ENCODE results near the gene EHF. TPM values are rescaled to one million over a fixed set of nuclear protein-coding genes. Genes with fewer than 3 reads are reported as not detected.

The EHF gene
- total and polyA plus RNA-seq, 9 donors: 0.07 to 2.2 (median 0.12) TPM; not detected in 4

GRCh38 chr11:34633640-34633989 is 12.7 kb downstream of the EHF start:
- DNase-seq: no peak
- Histone ChIP-seq H3K4me3 (ENCODE audit: low read length) (no peak overlapping the region), H3K4me1 (ENCODE audit: control insufficient read depth, insufficient read depth, low read length) (peaks cover 9% of the 10 kb centered on the region), H3K9me3 (replicated peaks; ENCODE audit: control insufficient read depth, low read depth, low read length) (no peaks in the 10 kb centered on the region), H3K27ac (ENCODE audit: low read length) (no peak overlapping the region), H3K27me3 (ENCODE audit: control insufficient read depth, insufficient read depth, low read length) (peaks cover 2% of the 10 kb centered on the region), H3K36me3 (ENCODE audit: control insufficient read depth, insufficient read depth, low read length) (no peaks in the 10 kb centered on the region)

GRCh38 chr11:34633990-34634693 is 13.2 kb downstream of the EHF start:
- H3K36me3 ChIP-seq (ENCODE audit: control insufficient read depth, insufficient read depth, low read length): no peaks in the 10 kb centered on the region
- no peak overlapping the region for H3K4me3 ChIP-seq (ENCODE audit: low read length)
- peak; percentile 45 for DNase-seq
- no peaks in the 10 kb centered on the region for H3K9me3 ChIP-seq (replicated peaks; ENCODE audit: control insufficient read depth, low read depth, low read length)
- H3K27me3 ChIP-seq (ENCODE audit: control insufficient read depth, insufficient read depth, low read length): peaks cover 2% of the 10 kb centered on the region
- 100% methylated on average over 1 of the region's 5 CpGs for WGBS (ENCODE audit: insufficient coverage)
- H3K4me1 ChIP-seq (ENCODE audit: control insufficient read depth, insufficient read depth, low read length): peaks cover 9% of the 10 kb centered on the region
- H3K27ac ChIP-seq (ENCODE audit: low read length): no peak overlapping the region

GRCh38 chr11:34634694-34635062 is 13.8 kb downstream of the EHF start:
- H3K9me3 ChIP-seq (replicated peaks; ENCODE audit: control insufficient read depth, low read depth, low read length): no peaks in the 10 kb centered on the region
- no CpG with 5 or more reads among the region's 2 CpGs for WGBS (ENCODE audit: insufficient coverage)
- no peaks in the 10 kb centered on the region for H3K36me3 ChIP-seq (ENCODE audit: control insufficient read depth, insufficient read depth, low read length)
- peaks cover 9% of the 10 kb centered on the region for H3K4me1 ChIP-seq (ENCODE audit: control insufficient read depth, insufficient read depth, low read length)
- peaks cover 2% of the 10 kb centered on the region for H3K27me3 ChIP-seq (ENCODE audit: control insufficient read depth, insufficient read depth, low read length)
- no peak for DNase-seq
- no peak overlapping the region for H3K4me3 ChIP-seq (ENCODE audit: low read length)
- H3K27ac ChIP-seq (ENCODE audit: low read length): no peak overlapping the region

DNA sequence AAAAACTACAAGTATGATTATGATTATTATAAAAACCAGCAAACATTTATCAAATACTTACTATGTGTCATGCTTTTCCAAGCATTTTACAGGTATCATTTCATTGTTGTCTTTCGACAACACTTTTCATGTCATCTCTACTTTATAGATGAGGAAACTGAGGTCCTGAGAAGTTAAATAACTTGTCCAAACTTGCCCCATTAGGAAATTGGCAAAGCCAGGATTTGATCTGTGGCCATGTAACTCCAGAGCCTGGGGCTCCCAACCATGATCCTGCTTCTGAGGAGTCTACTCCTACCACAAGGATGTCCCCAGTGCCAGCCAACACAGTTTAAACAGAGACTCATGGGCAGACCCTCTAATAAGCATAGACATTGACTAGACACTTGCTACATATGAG is 15.2 kb downstream of the EHF start:
- Histone ChIP-seq H3K9me3 (replicated peaks; ENCODE audit: control insufficient read depth, low read depth, low read length) (no peaks in the 10 kb centered on the region), H3K36me3 (ENCODE audit: control insufficient read depth, insufficient read depth, low read length) (no peaks in the 10 kb centered on the region), H3K4me1 (ENCODE audit: control insufficient read depth, insufficient read depth, low read length) (peaks cover 9% of the 10 kb centered on the region), H3K4me3 (ENCODE audit: low read length) (no peak overlapping the region), H3K27me3 (ENCODE audit: control insufficient read depth, insufficient read depth, low read length) (peaks cover 2% of the 10 kb centered on the region), H3K27ac (ENCODE audit: low read length) (no peak overlapping the region)
- DNase-seq: no peak
- no CpG with 5 or more reads among the region's 1 CpG for WGBS (ENCODE audit: insufficient coverage)

DNA sequence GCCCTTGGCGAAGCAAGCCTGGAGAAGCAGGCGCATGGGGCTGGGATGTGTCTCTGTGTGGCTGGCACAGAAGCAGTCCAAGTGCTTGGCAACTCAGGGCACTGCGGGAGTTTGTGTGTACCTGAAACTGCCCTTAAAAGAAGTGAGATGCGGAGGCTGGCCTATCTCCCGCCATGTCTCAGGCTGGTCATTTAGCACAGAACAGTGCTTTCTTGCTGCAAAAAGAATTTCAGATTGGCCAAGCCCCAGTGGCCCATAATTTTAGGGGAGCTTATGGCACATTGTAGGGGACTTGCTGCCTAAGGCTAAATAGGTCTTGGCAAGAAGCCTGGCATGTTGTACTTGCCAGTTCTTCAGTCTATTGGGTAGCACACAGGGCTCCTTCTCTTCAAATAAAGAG is 16.4 kb downstream of the EHF start:
- Histone ChIP-seq H3K27me3 (ENCODE audit: control insufficient read depth, insufficient read depth, low read length) (peaks cover 2% of the 10 kb centered on the region), H3K9me3 (replicated peaks; ENCODE audit: control insufficient read depth, low read depth, low read length) (no peaks in the 10 kb centered on the region), H3K27ac (ENCODE audit: low read length) (no peak overlapping the region), H3K4me3 (ENCODE audit: low read length) (no peak overlapping the region), H3K4me1 (ENCODE audit: control insufficient read depth, insufficient read depth, low read length) (peaks cover 2% of the 10 kb centered on the region), H3K36me3 (ENCODE audit: control insufficient read depth, insufficient read depth, low read length) (no peaks in the 10 kb centered on the region)
- WGBS (ENCODE audit: insufficient coverage): 91% methylated on average over 5 of the region's 5 CpGs
- DNase-seq: no peak

DNA sequence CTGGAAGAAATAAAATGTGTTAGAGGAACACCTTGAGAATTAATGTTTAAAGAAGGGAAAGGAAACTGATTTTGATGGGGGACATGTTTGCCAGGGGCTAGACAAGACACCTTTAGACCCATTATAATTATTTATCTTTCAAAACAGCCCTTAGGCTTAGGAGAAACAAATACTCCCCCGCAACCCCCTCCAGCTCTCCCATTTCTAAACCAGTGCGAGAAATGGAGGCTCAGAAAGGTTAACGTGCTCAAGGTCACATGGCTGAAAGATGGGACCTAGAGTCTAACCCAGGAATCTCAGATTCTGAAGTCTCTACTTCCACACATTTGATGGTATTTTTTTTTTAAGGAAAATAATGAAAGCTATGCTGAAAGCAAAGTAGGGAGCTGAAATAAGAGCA is 18.0 kb downstream of the EHF start:
- peaks cover 2% of the 10 kb centered on the region for H3K27me3 ChIP-seq (ENCODE audit: control insufficient read depth, insufficient read depth, low read length)
- H3K4me3 ChIP-seq (ENCODE audit: low read length): no peak overlapping the region
- no peak for DNase-seq
- no peaks in the 10 kb centered on the region for H3K9me3 ChIP-seq (replicated peaks; ENCODE audit: control insufficient read depth, low read depth, low read length)
- no peak overlapping the region for H3K27ac ChIP-seq (ENCODE audit: low read length)
- no peaks in the 10 kb centered on the region for H3K4me1 ChIP-seq (ENCODE audit: control insufficient read depth, insufficient read depth, low read length)
- WGBS (ENCODE audit: insufficient coverage): no CpG with 5 or more reads among the region's 3 CpGs
- H3K36me3 ChIP-seq (ENCODE audit: control insufficient read depth, insufficient read depth, low read length): no peaks in the 10 kb centered on the region

DNA sequence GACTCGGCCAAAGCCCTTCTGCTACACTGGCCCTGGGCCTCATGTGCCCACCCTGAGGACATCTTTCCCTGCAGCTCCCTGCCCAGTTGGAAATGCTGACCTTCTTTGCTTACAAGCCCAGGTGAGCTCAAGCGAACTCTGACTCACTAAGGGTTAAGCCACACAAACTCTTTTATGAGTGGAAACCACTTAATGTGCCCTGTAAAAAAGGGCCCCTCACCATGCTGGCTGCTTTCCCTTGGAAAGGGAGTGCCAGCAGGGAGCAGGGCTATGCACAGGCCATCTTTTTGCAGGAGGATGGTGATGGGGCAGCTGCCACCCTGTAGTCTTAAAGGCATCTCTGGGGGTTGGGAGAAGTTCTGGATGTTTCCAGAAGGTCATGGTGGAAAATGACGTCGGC is 18.7 kb downstream of the EHF start:
- DNase-seq: no peak
- no peak overlapping the region for H3K4me3 ChIP-seq (ENCODE audit: low read length)
- peaks cover 2% of the 10 kb centered on the region for H3K27me3 ChIP-seq (ENCODE audit: control insufficient read depth, insufficient read depth, low read length)
- no peaks in the 10 kb centered on the region for H3K9me3 ChIP-seq (replicated peaks; ENCODE audit: control insufficient read depth, low read depth, low read length)
- WGBS (ENCODE audit: insufficient coverage): 71% methylated on average over 2 of the region's 4 CpGs
- H3K4me1 ChIP-seq (ENCODE audit: control insufficient read depth, insufficient read depth, low read length): no peaks in the 10 kb centered on the region
- no peaks in the 10 kb centered on the region for H3K36me3 ChIP-seq (ENCODE audit: control insufficient read depth, insufficient read depth, low read length)
- H3K27ac ChIP-seq (ENCODE audit: low read length): no peak overlapping the region

GRCh38 chr11:34640050-34640923 is 19.4 kb downstream of the EHF start:
- no peaks in the 10 kb centered on the region for H3K9me3 ChIP-seq (replicated peaks; ENCODE audit: control insufficient read depth, low read depth, low read length)
- no peak overlapping the region for H3K27ac ChIP-seq (ENCODE audit: low read length)
- peaks cover 2% of the 10 kb centered on the region for H3K27me3 ChIP-seq (ENCODE audit: control insufficient read depth, insufficient read depth, low read length)
- no peaks in the 10 kb centered on the region for H3K4me1 ChIP-seq (ENCODE audit: control insufficient read depth, insufficient read depth, low read length)
- 45% methylated on average over 3 of the region's 8 CpGs for WGBS (ENCODE audit: insufficient coverage)
- DNase-seq: no peak
- H3K4me3 ChIP-seq (ENCODE audit: low read length): no peak overlapping the region
- H3K36me3 ChIP-seq (ENCODE audit: control insufficient read depth, insufficient read depth, low read length): no peaks in the 10 kb centered on the region

GRCh38 chr11:34640924-34641275 is 20.0 kb downstream of the EHF start:
- no peaks in the 10 kb centered on the region for H3K4me1 ChIP-seq (ENCODE audit: control insufficient read depth, insufficient read depth, low read length)
- no peaks in the 10 kb centered on the region for H3K36me3 ChIP-seq (ENCODE audit: control insufficient read depth, insufficient read depth, low read length)
- H3K27ac ChIP-seq (ENCODE audit: low read length): no peak overlapping the region
- DNase-seq: no peak
- no CpG with 5 or more reads among the region's 2 CpGs for WGBS (ENCODE audit: insufficient coverage)
- no peaks in the 10 kb centered on the region for H3K9me3 ChIP-seq (replicated peaks; ENCODE audit: control insufficient read depth, low read depth, low read length)
- peaks cover 2% of the 10 kb centered on the region for H3K27me3 ChIP-seq (ENCODE audit: control insufficient read depth, insufficient read depth, low read length)
- H3K4me3 ChIP-seq (ENCODE audit: low read length): no peak overlapping the region

DNA sequence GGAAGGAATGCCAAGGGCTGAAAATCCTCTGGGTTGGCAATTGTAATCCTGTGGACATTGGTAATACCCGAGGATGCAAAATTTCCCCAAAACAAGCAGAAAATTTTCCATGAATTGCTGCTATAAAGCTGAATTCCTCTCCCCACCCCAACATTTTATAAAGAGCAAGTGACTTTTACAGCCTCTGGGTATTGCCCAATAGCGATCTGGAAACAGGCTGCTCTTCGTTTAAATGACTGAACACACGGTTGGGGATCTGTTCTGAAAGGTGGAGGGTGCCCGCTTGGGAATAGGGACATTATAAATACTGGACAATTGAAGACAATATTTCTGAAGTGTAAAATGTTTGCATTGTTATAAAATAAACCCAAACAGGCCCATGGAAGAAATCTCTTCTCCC is 20.6 kb downstream of the EHF start:
- peaks cover 2% of the 10 kb centered on the region for H3K27me3 ChIP-seq (ENCODE audit: control insufficient read depth, insufficient read depth, low read length)
- H3K4me1 ChIP-seq (ENCODE audit: control insufficient read depth, insufficient read depth, low read length): no peaks in the 10 kb centered on the region
- H3K9me3 ChIP-seq (replicated peaks; ENCODE audit: control insufficient read depth, low read depth, low read length): no peaks in the 10 kb centered on the region
- no peak for DNase-seq
- no peak overlapping the region for H3K4me3 ChIP-seq (ENCODE audit: low read length)
- H3K27ac ChIP-seq (ENCODE audit: low read length): no peak overlapping the region
- no CpG with 5 or more reads among the region's 5 CpGs for WGBS (ENCODE audit: insufficient coverage)
- H3K36me3 ChIP-seq (ENCODE audit: control insufficient read depth, insufficient read depth, low read length): no peaks in the 10 kb centered on the region
